Prostate gland (tissue), 2 donors: ENCODE measurements around the gene DHPS.

Experiments
- POLR2A ChIP-seq: fragments of 450-650 bp; IDR thresholded peaks from one replicate; pipeline ENCODE4 v1.6.1; 2016; ENCODE audit warnings: antibody characterized with exemption, mild to moderate bottlenecking
- TF ChIP-seq, protein P1 (sequence below), 4 experiments: fragments of 200-600 bp in 2 of 4; fragments of 450-650 bp in 2 of 4; sonication (generic) in 2 of 4; IDR thresholded peaks; 1 replicate in 3 of 4; 2 replicates in 1 of 4; pipeline ENCODE4 v1.5.1; 2016 to 2019; ENCODE audit warnings: antibody characterized with exemption in 4 of 4, mild to moderate bottlenecking in 2 of 4, moderate library complexity in 2 of 4

DNA sequence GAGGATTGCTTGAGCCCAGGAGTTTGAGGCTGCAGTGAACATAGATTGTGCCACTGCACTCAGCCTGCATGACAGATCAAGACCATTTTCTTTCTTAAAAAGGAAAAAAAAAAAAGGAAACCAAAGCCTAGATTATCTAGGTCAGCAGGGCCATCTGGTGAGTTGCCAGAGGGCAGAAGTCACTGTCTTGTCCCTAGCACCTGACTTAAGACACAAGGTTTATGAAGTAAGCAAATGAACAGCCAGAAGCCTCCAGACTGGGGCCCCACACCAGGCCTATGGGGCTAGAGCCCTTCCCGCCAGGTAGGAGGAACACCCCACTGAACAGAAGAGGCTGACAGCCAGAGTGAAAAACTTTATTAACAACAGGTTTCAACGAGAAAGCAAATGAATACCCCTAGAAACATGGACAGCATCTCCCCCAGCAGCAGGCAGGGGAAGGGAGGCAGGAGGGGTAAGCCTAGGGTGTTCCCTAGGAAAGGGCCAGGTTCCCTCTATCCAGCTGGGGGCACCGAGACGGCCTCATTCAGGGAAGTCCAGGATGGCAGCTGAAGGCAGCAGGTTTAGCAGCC is 13.9 kb downstream of the DHPS start:
- TF ChIP-seq, protein P1, sequence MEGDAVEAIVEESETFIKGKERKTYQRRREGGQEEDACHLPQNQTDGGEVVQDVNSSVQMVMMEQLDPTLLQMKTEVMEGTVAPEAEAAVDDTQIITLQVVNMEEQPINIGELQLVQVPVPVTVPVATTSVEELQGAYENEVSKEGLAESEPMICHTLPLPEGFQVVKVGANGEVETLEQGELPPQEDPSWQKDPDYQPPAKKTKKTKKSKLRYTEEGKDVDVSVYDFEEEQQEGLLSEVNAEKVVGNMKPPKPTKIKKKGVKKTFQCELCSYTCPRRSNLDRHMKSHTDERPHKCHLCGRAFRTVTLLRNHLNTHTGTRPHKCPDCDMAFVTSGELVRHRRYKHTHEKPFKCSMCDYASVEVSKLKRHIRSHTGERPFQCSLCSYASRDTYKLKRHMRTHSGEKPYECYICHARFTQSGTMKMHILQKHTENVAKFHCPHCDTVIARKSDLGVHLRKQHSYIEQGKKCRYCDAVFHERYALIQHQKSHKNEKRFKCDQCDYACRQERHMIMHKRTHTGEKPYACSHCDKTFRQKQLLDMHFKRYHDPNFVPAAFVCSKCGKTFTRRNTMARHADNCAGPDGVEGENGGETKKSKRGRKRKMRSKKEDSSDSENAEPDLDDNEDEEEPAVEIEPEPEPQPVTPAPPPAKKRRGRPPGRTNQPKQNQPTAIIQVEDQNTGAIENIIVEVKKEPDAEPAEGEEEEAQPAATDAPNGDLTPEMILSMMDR (IDR thresholded peaks at IDR 0.05) = no peak
- TF ChIP-seq POLR2A = no peak
